Neural progenitor cell (in vitro differentiated cells): Measurements from ENCODE around the gene TMED3.

Source experiments
- EZH2phosphoT487 ChIP-seq: fragments of 200-600 bp; sonication (generic); IDR thresholded peaks from 2 replicates; pipeline ENCODE4 v1.6.1; 2017; ENCODE audit warnings: antibody characterized with exemption
- TF ChIP-seq, protein P1 (sequence below): fragments of 200-600 bp; sonication (generic); IDR thresholded peaks from 2 replicates; pipeline ENCODE4 v1.5.1; 2017; ENCODE audit warnings: antibody characterized with exemption, mild to moderate bottlenecking

DNA sequence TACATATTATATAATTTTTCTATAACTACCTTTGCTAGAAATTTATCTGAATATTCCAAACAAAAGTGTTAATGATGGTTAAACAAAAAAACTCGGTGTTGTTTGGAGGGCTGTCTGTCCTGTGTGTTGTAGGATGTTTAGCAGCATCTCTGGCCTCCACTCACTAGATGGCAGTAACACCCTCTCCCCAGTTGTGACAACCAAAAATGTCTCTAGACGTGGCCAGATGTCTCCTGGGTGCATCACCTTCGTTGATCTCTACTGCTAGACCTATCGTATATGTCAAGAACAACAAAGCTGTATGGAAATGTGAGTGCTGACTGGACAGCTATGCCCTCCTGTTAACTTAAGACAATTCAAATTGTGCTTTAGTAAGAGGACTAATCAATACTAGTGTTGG, 14.3 kb upstream of the TMED3 start:
- TF ChIP-seq, protein P1, sequence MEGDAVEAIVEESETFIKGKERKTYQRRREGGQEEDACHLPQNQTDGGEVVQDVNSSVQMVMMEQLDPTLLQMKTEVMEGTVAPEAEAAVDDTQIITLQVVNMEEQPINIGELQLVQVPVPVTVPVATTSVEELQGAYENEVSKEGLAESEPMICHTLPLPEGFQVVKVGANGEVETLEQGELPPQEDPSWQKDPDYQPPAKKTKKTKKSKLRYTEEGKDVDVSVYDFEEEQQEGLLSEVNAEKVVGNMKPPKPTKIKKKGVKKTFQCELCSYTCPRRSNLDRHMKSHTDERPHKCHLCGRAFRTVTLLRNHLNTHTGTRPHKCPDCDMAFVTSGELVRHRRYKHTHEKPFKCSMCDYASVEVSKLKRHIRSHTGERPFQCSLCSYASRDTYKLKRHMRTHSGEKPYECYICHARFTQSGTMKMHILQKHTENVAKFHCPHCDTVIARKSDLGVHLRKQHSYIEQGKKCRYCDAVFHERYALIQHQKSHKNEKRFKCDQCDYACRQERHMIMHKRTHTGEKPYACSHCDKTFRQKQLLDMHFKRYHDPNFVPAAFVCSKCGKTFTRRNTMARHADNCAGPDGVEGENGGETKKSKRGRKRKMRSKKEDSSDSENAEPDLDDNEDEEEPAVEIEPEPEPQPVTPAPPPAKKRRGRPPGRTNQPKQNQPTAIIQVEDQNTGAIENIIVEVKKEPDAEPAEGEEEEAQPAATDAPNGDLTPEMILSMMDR, result peak; percentile 22
- no peak for TF ChIP-seq EZH2phosphoT487
